ENCODE results near the gene TFIP11.

The TFIP11 gene

GRCh38 chr22:26447584-26448329, 64.5 kb downstream of the TFIP11 start:
- DNase-seq (ENCODE audit: low spot score), result no peak

GRCh38 chr22:26446808-26447515, 65.3 kb downstream of the TFIP11 start:
- no peak for DNase-seq (ENCODE audit: low spot score)

GRCh38 chr22:26445577-26446275, 66.5 kb downstream of the TFIP11 start:
- no peak for DNase-seq (ENCODE audit: low spot score)

- no peak for DNase-seq (ENCODE audit: low spot score)
These were observed 67.5 kb downstream of the TFIP11 start for GRCh38 chr22:26444777-26445176.

- no peak for DNase-seq (ENCODE audit: low spot score)
These were observed 68.2 kb downstream of the TFIP11 start for GRCh38 chr22:26443901-26444690.

- no peak for DNase-seq (ENCODE audit: low spot score)
These were observed 70.1 kb downstream of the TFIP11 start for GRCh38 chr22:26442086-26442756.
